ENCODE results near the gene ZFAND3. TPM values are rescaled to one million over a fixed set of nuclear protein-coding genes. Genes with fewer than 3 reads are reported as not detected.

The ZFAND3 gene
- total RNA-seq, 2 experiments from 2014 or later, result 8.3 to 33.8 TPM

DNA sequence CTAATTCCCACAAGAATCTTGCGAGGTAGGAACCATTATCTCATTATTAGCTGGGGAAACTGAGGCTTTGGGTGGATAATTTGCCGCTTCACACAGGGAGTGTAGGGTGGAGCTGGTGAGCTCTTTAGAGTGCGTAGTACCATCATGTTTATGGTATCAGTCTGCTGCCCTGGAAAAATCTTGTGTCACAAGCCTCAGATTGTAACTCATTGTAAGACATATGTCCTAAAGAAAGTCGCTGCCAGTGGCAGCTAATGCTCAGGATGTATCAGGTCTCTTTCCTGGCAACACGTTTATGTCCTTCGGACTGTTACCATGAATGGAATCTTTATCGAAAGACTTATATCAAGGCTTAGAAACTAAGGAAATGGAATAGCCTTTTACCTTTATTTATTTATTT lies 1.9 kb downstream of the ZFAND3 start:
- H3K79me2 ChIP-seq (ENCODE audit: insufficient read depth, low read depth, low read length), result peaks cover 53% of the 10 kb centered on the region
- TF ChIP-seq, protein P1, sequence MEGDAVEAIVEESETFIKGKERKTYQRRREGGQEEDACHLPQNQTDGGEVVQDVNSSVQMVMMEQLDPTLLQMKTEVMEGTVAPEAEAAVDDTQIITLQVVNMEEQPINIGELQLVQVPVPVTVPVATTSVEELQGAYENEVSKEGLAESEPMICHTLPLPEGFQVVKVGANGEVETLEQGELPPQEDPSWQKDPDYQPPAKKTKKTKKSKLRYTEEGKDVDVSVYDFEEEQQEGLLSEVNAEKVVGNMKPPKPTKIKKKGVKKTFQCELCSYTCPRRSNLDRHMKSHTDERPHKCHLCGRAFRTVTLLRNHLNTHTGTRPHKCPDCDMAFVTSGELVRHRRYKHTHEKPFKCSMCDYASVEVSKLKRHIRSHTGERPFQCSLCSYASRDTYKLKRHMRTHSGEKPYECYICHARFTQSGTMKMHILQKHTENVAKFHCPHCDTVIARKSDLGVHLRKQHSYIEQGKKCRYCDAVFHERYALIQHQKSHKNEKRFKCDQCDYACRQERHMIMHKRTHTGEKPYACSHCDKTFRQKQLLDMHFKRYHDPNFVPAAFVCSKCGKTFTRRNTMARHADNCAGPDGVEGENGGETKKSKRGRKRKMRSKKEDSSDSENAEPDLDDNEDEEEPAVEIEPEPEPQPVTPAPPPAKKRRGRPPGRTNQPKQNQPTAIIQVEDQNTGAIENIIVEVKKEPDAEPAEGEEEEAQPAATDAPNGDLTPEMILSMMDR (conservative IDR thresholded peaks at IDR 0.05; ENCODE audit: low read length), result no peak
- TF ChIP-seq EZH2phosphoT487 (IDR thresholded peaks at IDR 0.05; ENCODE audit: borderline replicate concordance, low read depth, low read length), result no peak
- no TSS peak for BruUV-seq (replicated peaks)
- CTCF ChIA-PET (ENCODE audit: unreplicated experiment), result no interaction called here
- peaks cover 18% of the 10 kb centered on the region; the same call in 1 of the 2 replicates for H4K20me1 ChIP-seq (ENCODE audit: insufficient read depth, low read length)
- H3K9me2 ChIP-seq (ENCODE audit: insufficient read depth, low read length), result no peaks in the 10 kb centered on the region
- H3K9me3 ChIP-seq (ENCODE audit: low read length), result no peaks in the 10 kb centered on the region
- no peaks in the 10 kb centered on the region for H3K36me3 ChIP-seq (ENCODE audit: insufficient read depth, low read length)
- intact Hi-C loops (cut with micrococcal nuclease; ENCODE audit: unreplicated experiment), result no loop called here
- H3K4me2 ChIP-seq (ENCODE audit: low read length), result peak overlapping the region; percentile 100; the same call in 1 of the 2 replicates
- POLR2A ChIA-PET, result interaction anchor here (1.0 kb wide), 1 partner anchor 25 kb away, joined by 3 read pairs; no protein-coding TSS in a partner anchor
- H3K4me1 ChIP-seq (ENCODE audit: insufficient read depth, low read length, poor library complexity, severe bottlenecking), result peaks cover 18% of the 10 kb centered on the region
- H3K4me3 ChIP-seq (ENCODE audit: low read depth, low read length, poor library complexity, severe bottlenecking), result peak overlapping the region; percentile 84
- H3K27ac ChIP-seq (ENCODE audit: low read depth, low read length, poor library complexity, severe bottlenecking), result no peak overlapping the region
- H2AFZ ChIP-seq (ENCODE audit: low read length), result no peak overlapping the region
- DNase-seq (ENCODE audit: low spot score), result no peak

- CTCF ChIA-PET (ENCODE audit: unreplicated experiment), result no interaction called here
- H3K27ac ChIP-seq (ENCODE audit: low read depth, low read length, poor library complexity, severe bottlenecking), result no peak overlapping the region
- no peak for TF ChIP-seq EZH2phosphoT487 (IDR thresholded peaks at IDR 0.05; ENCODE audit: borderline replicate concordance, low read depth, low read length)
- TF ChIP-seq, protein P1 (conservative IDR thresholded peaks at IDR 0.05; ENCODE audit: low read length), result no peak
- H3K4me2 ChIP-seq (ENCODE audit: low read length), result no peak overlapping the region
- H3K4me1 ChIP-seq (ENCODE audit: insufficient read depth, low read length, poor library complexity, severe bottlenecking), result peaks cover 15% of the 10 kb centered on the region
- no peaks in the 10 kb centered on the region for H3K9me2 ChIP-seq (ENCODE audit: insufficient read depth, low read length)
- DNase-seq (ENCODE audit: low spot score), result no peak
- H3K4me3 ChIP-seq (ENCODE audit: low read depth, low read length, poor library complexity, severe bottlenecking), result no peak overlapping the region
- no peak overlapping the region for H2AFZ ChIP-seq (ENCODE audit: low read length)
- H4K20me1 ChIP-seq (ENCODE audit: insufficient read depth, low read length), result peaks cover 28% of the 10 kb centered on the region; the same call in 1 of the 2 replicates
- H3K9me3 ChIP-seq (ENCODE audit: low read length), result no peaks in the 10 kb centered on the region
- H3K79me2 ChIP-seq (ENCODE audit: insufficient read depth, low read depth, low read length), result peaks cover 59% of the 10 kb centered on the region
- POLR2A ChIA-PET, result interaction anchor here (0.7 kb wide), 1 partner anchor 25 kb away, joined by 3 read pairs; no protein-coding TSS in a partner anchor
- BruUV-seq (replicated peaks), result no TSS peak
- H3K36me3 ChIP-seq (ENCODE audit: insufficient read depth, low read length), result no peaks in the 10 kb centered on the region
- intact Hi-C loops (cut with micrococcal nuclease; ENCODE audit: unreplicated experiment), result no loop called here
Measured at GRCh38 chr6:37822851-37823682, 3.5 kb downstream of the ZFAND3 start.

DNA sequence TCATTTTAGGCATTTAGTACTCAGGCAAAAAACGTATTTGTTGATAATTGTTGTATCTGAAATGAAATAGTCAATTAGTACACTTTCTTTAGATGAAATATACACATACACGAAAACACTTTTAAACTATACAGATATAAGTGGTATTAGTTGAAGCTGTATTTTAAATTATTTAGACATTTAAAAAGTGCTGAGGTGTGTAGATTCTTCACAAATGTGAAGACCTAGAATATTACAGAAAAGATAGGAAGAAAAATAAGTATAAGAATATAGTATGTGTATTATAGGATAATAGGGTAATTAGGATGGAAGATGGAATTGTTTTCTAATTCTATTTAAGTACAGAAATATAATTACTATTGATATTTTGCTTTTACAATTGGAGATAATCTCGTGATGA lies 4.6 kb downstream of the ZFAND3 start:
- intact Hi-C loops (cut with micrococcal nuclease; ENCODE audit: unreplicated experiment), result no loop called here
- TF ChIP-seq, protein P1 (conservative IDR thresholded peaks at IDR 0.05; ENCODE audit: low read length), result no peak
- no peak for TF ChIP-seq EZH2phosphoT487 (IDR thresholded peaks at IDR 0.05; ENCODE audit: borderline replicate concordance, low read depth, low read length)
- CTCF ChIA-PET (ENCODE audit: unreplicated experiment), result no interaction called here
- Histone ChIP-seq H3K4me2 (ENCODE audit: low read length) (no peak overlapping the region), H3K79me2 (ENCODE audit: insufficient read depth, low read depth, low read length) (peaks cover 64% of the 10 kb centered on the region), H3K4me3 (ENCODE audit: low read depth, low read length, poor library complexity, severe bottlenecking) (no peak overlapping the region), H3K4me1 (ENCODE audit: insufficient read depth, low read length, poor library complexity, severe bottlenecking) (peaks cover 12% of the 10 kb centered on the region), H2AFZ (ENCODE audit: low read length) (no peak overlapping the region), H4K20me1 (ENCODE audit: insufficient read depth, low read length) (peaks cover 28% of the 10 kb centered on the region; the same call in 1 of the 2 replicates), H3K36me3 (ENCODE audit: insufficient read depth, low read length) (no peaks in the 10 kb centered on the region), H3K27ac (ENCODE audit: low read depth, low read length, poor library complexity, severe bottlenecking) (no peak overlapping the region), H3K9me2 (ENCODE audit: insufficient read depth, low read length) (no peaks in the 10 kb centered on the region), H3K9me3 (ENCODE audit: low read length) (no peaks in the 10 kb centered on the region)
- POLR2A ChIA-PET, result no interaction called here
- BruUV-seq (replicated peaks), result no TSS peak
- DNase-seq (ENCODE audit: low spot score), result no peak

Measured in OCI-LY7 (cell line).